H1 (cell line): ENCODE measurements around the gene UBD. TPM values are rescaled to one million over a fixed set of nuclear protein-coding genes. Genes with fewer than 3 reads are reported as not detected.

Experiments
- CTCF ChIA-PET: fragments of 300-600 bp; sonication (Branson Sonifier 250); formaldehyde crosslinking; loops from one replicate; lab custom pipeline; 2021; ENCODE audit not compliant: partially characterized antibody; lab: Charles Lee
- POLR2A ChIA-PET: fragments of 300-600 bp; sonication (Branson Sonifier 250); formaldehyde crosslinking; loops from one replicate; lab custom pipeline; 2021; ENCODE audit warnings: inconsistent platforms; ENCODE audit not compliant: partially characterized antibody; lab: Charles Lee
- DNase-seq, 2 experiments: peaks; one replicate each; pipeline versions ENCODE4 v3.0.0 to v3.0.0-alpha.2; 2010 to 2022; ENCODE audit warnings: low spot score in 2 of 2, low read depth in 1 of 2, mixed read lengths in 1 of 2
- FAIRE-seq: peaks from 2 replicates; lab custom pipeline; 2011; peaks lifted over from hg19 to GRCh38; lab: Jason Lieb, UNC
- H2AFZ ChIP-seq: 2 replicates; pipeline ENCODE4 v1.8.1; 2012; ENCODE audit warnings: low read length, inconsistent platforms
- H2AK5ac ChIP-seq: 2 replicates; pipeline ENCODE4 v1.6.1; 2013; ENCODE audit warnings: low read depth, low read length
- H2BK120ac ChIP-seq: replicated peaks from 2 replicates; pipeline ENCODE3; 2013; ENCODE audit warnings: low read depth, low read length, inconsistent platforms
- H2BK12ac ChIP-seq: 2 replicates; pipeline ENCODE4 v1.6.1; 2013; ENCODE audit warnings: low read depth, low read length
- H2BK15ac ChIP-seq: 2 replicates; pipeline ENCODE4 v1.6.1; 2013; ENCODE audit warnings: low read length
- H2BK20ac ChIP-seq: 2 replicates; pipeline ENCODE4 v1.6.1; 2013; ENCODE audit warnings: low read length
- H2BK5ac ChIP-seq: 2 replicates; pipeline ENCODE4 v1.6.1; 2013; ENCODE audit warnings: low read depth, low read length
- H3K14ac ChIP-seq: 2 replicates; pipeline ENCODE4 v1.6.1; 2013; ENCODE audit warnings: inconsistent platforms; ENCODE audit not compliant: insufficient read length
- H3K18ac ChIP-seq: 2 replicates; pipeline ENCODE4 v1.6.1; 2013; ENCODE audit warnings: low read length; ENCODE audit errors: extremely low read depth
- H3K23ac ChIP-seq: 2 replicates; pipeline ENCODE4 v1.6.1; 2013; ENCODE audit warnings: inconsistent platforms; ENCODE audit not compliant: insufficient read length
- H3K23me2 ChIP-seq: 2 replicates; pipeline ENCODE4 v1.6.1; 2013; ENCODE audit warnings: low read depth, low read length
- H3K27ac ChIP-seq: 2 replicates; pipeline ENCODE4 v1.6.1; 2011; ENCODE audit warnings: low read depth, low read length, inconsistent platforms
- H3K27me3 ChIP-seq, 4 experiments: replicated peaks in 1 of 4; 1 replicate in 1 of 4; 2 replicates in 3 of 4; pipeline versions ENCODE4 v1.6.1 to v1.8.1; 2011 to 2013; ENCODE audit warnings: low read length in 3 of 4, mild to moderate bottlenecking in 3 of 4, inconsistent platforms in 2 of 4, mixed read lengths in 2 of 4, moderate library complexity in 1 of 4; ENCODE audit not compliant: control insufficient read depth in 3 of 4, insufficient read depth in 3 of 4; ENCODE audit errors: extremely low read depth in 1 of 4
- H3K36me3 ChIP-seq, 4 experiments: 2 replicates each; pipeline versions ENCODE4 v1.6.1 to v1.8.1; 2011 to 2013; ENCODE audit warnings: mild to moderate bottlenecking in 4 of 4, low read length in 3 of 4, moderate library complexity in 2 of 4, control low read depth in 1 of 4, inconsistent platforms in 1 of 4; ENCODE audit not compliant: insufficient read depth in 4 of 4, control insufficient read depth in 2 of 4
- H3K4ac ChIP-seq: replicated peaks from 2 replicates; pipeline ENCODE3; 2013; ENCODE audit warnings: low read length, low read depth, mixed read lengths, inconsistent platforms; ENCODE audit not compliant: insufficient read length
- H3K4me1 ChIP-seq, 4 experiments: replicated peaks in 1 of 4; 1 replicate in 1 of 4; 2 replicates in 3 of 4; pipeline versions ENCODE4 v1.6.1 to v1.8.1; 2011 to 2013; ENCODE audit warnings: low read length in 3 of 4, inconsistent platforms in 2 of 4, mixed read lengths in 1 of 4; ENCODE audit not compliant: insufficient read depth in 4 of 4, control insufficient read depth in 3 of 4
- H3K4me2 ChIP-seq, 2 experiments: 2 replicates each; pipeline versions ENCODE4 v1.6.1 to v1.8.1; 2011 to 2013; ENCODE audit warnings: low read depth in 2 of 2, low read length in 2 of 2, control low read depth in 1 of 2, inconsistent platforms in 1 of 2, mild to moderate bottlenecking in 1 of 2; ENCODE audit not compliant: insufficient read depth in 1 of 2
- H3K4me3 ChIP-seq, 4 experiments: fragments of 200-600, 300-600 bp in 1 of 4; sonication (generic), shearing (Covaris generic), sonication (Bioruptor Twin) in 1 of 4; 2 replicates each; pipeline versions ENCODE4 v1.5.1 to v1.8.1; 2011 to 2016; ENCODE audit warnings: low read length in 4 of 4, low read depth in 3 of 4, control low read depth in 2 of 4, inconsistent platforms in 2 of 4, mild to moderate bottlenecking in 2 of 4, mixed read lengths in 1 of 4, moderate library complexity in 1 of 4; ENCODE audit not compliant: insufficient read depth in 2 of 4; ENCODE audit errors: extremely low read depth in 1 of 4
- H3K56ac ChIP-seq: replicated peaks from 2 replicates; pipeline ENCODE3; 2013; ENCODE audit warnings: low read depth, mild to moderate bottlenecking, mixed read lengths, low read length, inconsistent platforms; ENCODE audit not compliant: insufficient read length
- H3K79me1 ChIP-seq: 2 replicates; pipeline ENCODE4 v1.6.1; 2013; ENCODE audit warnings: low read depth, low read length, control low read depth
- H3K79me2 ChIP-seq, 2 experiments: 2 replicates each; pipeline versions ENCODE4 v1.6.1 to v1.8.1; 2012 to 2013; ENCODE audit warnings: low read length in 2 of 2, mild to moderate bottlenecking in 2 of 2, inconsistent platforms in 1 of 2; ENCODE audit not compliant: insufficient read depth in 2 of 2, control insufficient read depth in 1 of 2
- H3K9ac ChIP-seq, 4 experiments: replicated peaks in 1 of 4; 1 replicate in 1 of 4; 2 replicates in 3 of 4; pipeline versions ENCODE4 v1.6.1 to v1.8.1; 2011 to 2013; ENCODE audit warnings: low read depth in 3 of 4, low read length in 3 of 4, control low read depth in 2 of 4, mild to moderate bottlenecking in 2 of 4, moderate library complexity in 2 of 4, inconsistent platforms in 1 of 4; ENCODE audit errors: extremely low read depth in 1 of 4
- H3K9me3 ChIP-seq, 2 experiments: 2 replicates each; pipeline versions ENCODE4 v1.6.1 to v1.8.1; 2012 to 2013; ENCODE audit warnings: mild to moderate bottlenecking in 2 of 2, moderate library complexity in 2 of 2, control low read depth in 1 of 2, inconsistent platforms in 1 of 2, low read depth in 1 of 2, low read length in 1 of 2, mixed read lengths in 1 of 2; ENCODE audit not compliant: insufficient read depth in 2 of 2
- H4K20me1 ChIP-seq, 2 experiments: replicated peaks in 1 of 2; 2 replicates each; pipeline versions ENCODE3 to v1.8.1; 2011 to 2013; ENCODE audit warnings: inconsistent platforms in 2 of 2, low read length in 2 of 2, mild to moderate bottlenecking in 1 of 2; ENCODE audit not compliant: insufficient read depth in 2 of 2, control insufficient read depth in 1 of 2
- H4K5ac ChIP-seq: 2 replicates; pipeline ENCODE4 v1.6.1; 2013; ENCODE audit warnings: low read length, low read depth, mixed read lengths, inconsistent platforms; ENCODE audit not compliant: insufficient read length
- H4K8ac ChIP-seq: 2 replicates; pipeline ENCODE4 v1.8.0; 2013; ENCODE audit warnings: mild to moderate bottlenecking, moderate library complexity, low read length, inconsistent platforms; ENCODE audit not compliant: insufficient read depth; ENCODE audit errors: extremely low read depth
- H4K91ac ChIP-seq: replicated peaks from 2 replicates; pipeline ENCODE3; 2013; ENCODE audit warnings: low read length, mixed read lengths, inconsistent platforms; ENCODE audit not compliant: insufficient read length
- ASH2L ChIP-seq: fragments of 200-600, 300-600 bp; sonication (generic); IDR thresholded peaks from one replicate; pipeline ENCODE4 v1.7.1; 2017; ENCODE audit warnings: low read length
- BCL11A ChIP-seq, 2 experiments: IDR thresholded peaks; one replicate each; pipeline ENCODE4 v1.6.1; 2011; ENCODE audit warnings: low read depth in 2 of 2, low read length in 2 of 2, mild to moderate bottlenecking in 2 of 2
- CBX5 ChIP-seq: fragments of 300-800, 300-1000 bp; sonication (generic); IDR thresholded peaks from 2 replicates; pipeline ENCODE4 v1.7.1; 2016; ENCODE audit warnings: antibody characterized with exemption, low read length, low read depth
- CBX8 ChIP-seq: fragments of 300-800, 300-1000 bp; sonication (generic); IDR thresholded peaks from 2 replicates; pipeline ENCODE4 v1.7.1; 2016; ENCODE audit warnings: low read depth, low read length, borderline replicate concordance
- CHD1 ChIP-seq: IDR thresholded peaks from 2 replicates; pipeline ENCODE4 v1.6.1; 2012; ENCODE audit warnings: low read depth, low read length, improper control_type of control experiment
- EGR1 ChIP-seq: IDR thresholded peaks from 2 replicates; pipeline ENCODE4 v1.6.1; 2011; ENCODE audit warnings: low read depth, low read length, borderline replicate concordance
- EP300 ChIP-seq, 2 experiments: IDR thresholded peaks; 1 replicate in 1 of 2; 2 replicates in 1 of 2; pipeline ENCODE4 v1.6.1; 2011 to 2012; ENCODE audit warnings: low read depth in 2 of 2, low read length in 2 of 2, mild to moderate bottlenecking in 2 of 2, borderline replicate concordance in 1 of 2, inconsistent platforms in 1 of 2, moderate library complexity in 1 of 2
- HDAC6 ChIP-seq: IDR thresholded peaks from one replicate; pipeline ENCODE4 v1.7.1; 2012; ENCODE audit warnings: low read depth, mild to moderate bottlenecking, inconsistent platforms, low read length, moderate library complexity
- JUND ChIP-seq: IDR thresholded peaks from 2 replicates; pipeline ENCODE4 v1.6.1; 2011; ENCODE audit warnings: mild to moderate bottlenecking, improper control_type of control experiment, low read length
- NANOG ChIP-seq: IDR thresholded peaks from 2 replicates; pipeline ENCODE4 v1.6.1; 2011; ENCODE audit warnings: low read length, low read depth, mild to moderate bottlenecking, inconsistent platforms; ENCODE audit not compliant: insufficient read depth, poor library complexity, severe bottlenecking
- SP2 ChIP-seq: IDR thresholded peaks from 2 replicates; pipeline ENCODE4 v1.6.1; 2012; ENCODE audit warnings: mild to moderate bottlenecking, low read length, inconsistent platforms
- TCF12 ChIP-seq: IDR thresholded peaks from 2 replicates; pipeline ENCODE4 v1.6.1; 2011; ENCODE audit warnings: low read depth, mild to moderate bottlenecking, low read length
- WGBS, 2 experiments: shearing (Covaris generic) in 1 of 2; methylation state at CpG; one replicate each; pipeline versions ENCODE4 v1.1.6 to v1.1.7; 2013 to 2015; ENCODE audit warnings: low lambda C conversion rate in 2 of 2, mixed read lengths in 2 of 2, inconsistent platforms in 1 of 2, low coverage in 1 of 2, missing lambda C conversion rate in 1 of 2; ENCODE audit not compliant: insufficient replicate concordance in 2 of 2, insufficient coverage in 1 of 2, insufficient read length in 1 of 2; ENCODE audit errors: extremely low coverage in 1 of 2, missing lambda C conversion rate in 1 of 2; 5-methylcytosine and 5-hydroxymethylcytosine counted together
- polyA plus RNA-seq, 7 experiments: library from polyadenylated mRNA; depleted of rRNA in 3 of 7; stranded (reverse) in 5 of 7; unstranded in 2 of 7; fragments of >200 nt in 5 of 7; fragments of 200-250 nt in 2 of 7; gene quantifications; 1 replicate in 5 of 7; 2 replicates in 1 of 7; 4 replicates in 1 of 7; pipeline versions ENCODE4 v1.2.1 to v1.2.3, GENCODE V29; 2011 to 2013; ENCODE audit warnings: missing spikeins in 2 of 7, mixed read lengths in 2 of 7
- total RNA-seq: library from RNA; stranded (reverse); fragmentation: NEBNext Ultra II Directional; extraction: Animal tissue kit (Norgen Biotek cat#: 25700); gene quantifications from 2 replicates; pipeline ENCODE4 v1.2.1, GENCODE V29; 2021

UBD gene
- total and polyA plus RNA-seq, 2 of the 8 experiments (the other 6 are each of a cell fraction or from before 2014, with no cell fraction given) = 0.23 TPM; not detected in 1

DNA sequence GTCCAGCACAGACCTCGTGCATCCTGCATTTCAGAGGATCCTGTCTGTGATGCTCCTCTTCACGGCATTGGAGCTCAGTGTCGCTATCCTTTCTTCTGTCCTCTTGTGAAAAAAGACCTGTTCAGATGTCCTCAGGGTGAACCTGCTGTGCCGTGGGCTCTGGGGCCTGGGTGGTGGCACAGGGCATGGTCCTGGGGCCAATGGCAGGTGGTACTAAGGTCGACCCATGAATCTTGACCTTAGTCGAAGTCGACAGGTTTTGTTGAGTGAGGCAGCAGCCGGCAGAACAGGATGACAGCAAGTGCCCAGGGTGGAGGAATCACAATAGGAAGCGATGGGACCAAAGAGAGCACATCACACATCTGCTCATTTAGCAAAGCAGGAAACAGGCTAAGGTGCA is 49.8 kb downstream of the UBD start:
- WGBS, 2 experiments = 86% methylated on average over 9 of the region's 9 CpGs; no CpG with 5 or more reads in 1 of the 2 experiments
- CTCF ChIA-PET = interaction anchor here (2.9 kb wide), 1 partner anchor 10 kb away, joined by 9 read pairs; no protein-coding TSS in a partner anchor
- FAIRE-seq = no peak

More for the DNA sequence above, 49.8 kb downstream of the UBD start:
- no peak overlapping the region for H3K4ac ChIP-seq
- no peaks in the 10 kb centered on the region; a peak in 2 of 7 replicates for H3K27me3 ChIP-seq
- no peak overlapping the region for H3K4me2 ChIP-seq
- POLR2A ChIA-PET = no interaction called here
- H2AK5ac ChIP-seq = no peak overlapping the region
- no peak overlapping the region for H3K18ac ChIP-seq
- H2BK120ac ChIP-seq = no peak overlapping the region
- no peaks in the 10 kb centered on the region for H4K20me1 ChIP-seq
- no peak overlapping the region for H2BK15ac ChIP-seq
- H3K23ac ChIP-seq = no peak overlapping the region
- TF ChIP-seq NANOG (no peak), TCF12 (no peak), CHD1 (no peak), SP2 (no peak), ASH2L (no peak), CBX5 (no peak), CBX8 (no peak), EGR1 (no peak), JUND (no peak), BCL11A (IDR thresholded peaks at IDR 0.05; ENCODE audit: low read depth in 2 of 2, low read length in 2 of 2) (no peak), EP300 (IDR thresholded peaks at IDR 0.05; ENCODE audit: borderline replicate concordance in 1 of 2, low read depth in 2 of 2, low read length in 2 of 2) (no peak), HDAC6 (no peak)
- no peaks in the 10 kb centered on the region; the same call in 1 of the 2 replicates for H3K79me1 ChIP-seq
- no peak overlapping the region for H3K27ac ChIP-seq
- no peak overlapping the region for H2BK20ac ChIP-seq
- DNase-seq = no peak
- H3K23me2 ChIP-seq = no peaks in the 10 kb centered on the region
- H3K14ac ChIP-seq = no peak overlapping the region
- no peaks in the 10 kb centered on the region for H3K36me3 ChIP-seq
- H3K56ac ChIP-seq = no peak overlapping the region
- H3K79me2 ChIP-seq = no peaks in the 10 kb centered on the region
- no peak overlapping the region for H3K9ac ChIP-seq
- no peaks in the 10 kb centered on the region for H3K9me3 ChIP-seq
- H2BK5ac ChIP-seq = no peak overlapping the region
- H3K4me1 ChIP-seq = no peaks in the 10 kb centered on the region
- no peak overlapping the region for H2AFZ ChIP-seq
- no peak overlapping the region for H4K91ac ChIP-seq
- no peak overlapping the region for H3K4me3 ChIP-seq
- H4K8ac ChIP-seq = no peak overlapping the region; the same call in 1 of the 2 replicates
- H2BK12ac ChIP-seq = no peak overlapping the region
- H4K5ac ChIP-seq = no peak overlapping the region
